NCI-H748 (cell line): ENCODE data around the gene CYP26B1.

Experiments
- DNase-seq: peaks from one replicate; lab custom pipeline; 2025; ENCODE audit not compliant: unreplicated experiment; lab: John Stamatoyannopoulos, UW

Gene CYP26B1, protein sequence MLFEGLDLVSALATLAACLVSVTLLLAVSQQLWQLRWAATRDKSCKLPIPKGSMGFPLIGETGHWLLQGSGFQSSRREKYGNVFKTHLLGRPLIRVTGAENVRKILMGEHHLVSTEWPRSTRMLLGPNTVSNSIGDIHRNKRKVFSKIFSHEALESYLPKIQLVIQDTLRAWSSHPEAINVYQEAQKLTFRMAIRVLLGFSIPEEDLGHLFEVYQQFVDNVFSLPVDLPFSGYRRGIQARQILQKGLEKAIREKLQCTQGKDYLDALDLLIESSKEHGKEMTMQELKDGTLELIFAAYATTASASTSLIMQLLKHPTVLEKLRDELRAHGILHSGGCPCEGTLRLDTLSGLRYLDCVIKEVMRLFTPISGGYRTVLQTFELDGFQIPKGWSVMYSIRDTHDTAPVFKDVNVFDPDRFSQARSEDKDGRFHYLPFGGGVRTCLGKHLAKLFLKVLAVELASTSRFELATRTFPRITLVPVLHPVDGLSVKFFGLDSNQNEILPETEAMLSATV

DNA sequence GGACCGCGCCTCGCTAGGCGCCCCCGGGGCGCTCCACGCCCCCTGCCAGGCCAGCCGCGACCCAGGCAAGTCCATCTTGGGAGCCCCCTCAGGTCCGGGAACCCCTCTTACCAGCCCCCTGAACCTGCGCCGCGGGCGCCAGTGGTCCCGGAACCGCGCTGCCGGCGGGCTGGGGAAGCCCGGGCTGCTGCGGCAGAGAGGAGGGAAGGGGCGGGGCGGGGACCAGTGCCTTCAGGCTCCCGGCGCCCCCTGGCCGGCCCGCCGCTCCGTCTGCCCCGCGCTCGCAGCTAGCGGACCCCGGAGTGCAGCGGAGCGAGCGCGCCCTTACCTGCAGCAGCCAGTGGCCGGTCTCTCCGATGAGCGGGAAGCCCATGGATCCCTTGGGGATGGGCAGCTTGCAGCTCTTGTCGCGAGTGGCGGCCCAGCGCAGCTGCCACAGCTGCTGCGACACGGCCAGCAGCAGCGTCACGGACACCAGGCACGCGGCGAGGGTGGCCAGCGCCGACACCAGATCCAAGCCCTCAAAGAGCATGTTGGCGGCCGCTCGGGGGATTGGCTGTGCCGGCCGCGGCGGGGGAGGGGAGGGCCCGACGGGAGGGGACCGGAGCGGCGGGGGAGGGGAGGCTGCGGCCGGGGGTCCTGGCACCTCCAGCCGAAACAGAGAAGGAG is at the start of gene CYP26B1:
Gene CYP26B1 (minus strand): TSS at position 560 of the 669 bp plus-strand sequence. CDS start 28 bp downstream, at position 532.
- DNase-seq: peak; percentile 55

DNA sequence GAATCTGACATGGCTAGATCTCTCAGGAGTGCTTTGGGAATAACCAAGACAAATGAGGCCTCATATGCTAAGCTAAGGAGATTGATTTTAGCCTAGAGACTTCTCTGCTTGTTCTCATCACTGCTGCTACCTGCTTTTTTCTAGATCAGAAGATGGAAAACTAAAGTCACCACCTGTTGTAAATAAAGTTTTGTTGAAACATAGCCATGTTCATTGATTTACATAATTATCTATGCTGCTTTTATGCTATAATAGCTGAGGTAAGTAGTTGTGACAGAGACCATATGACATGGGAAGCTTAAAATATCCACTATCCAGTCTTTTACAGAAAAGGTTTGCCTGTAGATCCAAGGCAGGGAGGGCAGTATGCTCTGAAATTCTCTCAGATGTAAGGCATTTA is 46.1 kb upstream of the CYP26B1 start:
- DNase-seq: no peak

DNA sequence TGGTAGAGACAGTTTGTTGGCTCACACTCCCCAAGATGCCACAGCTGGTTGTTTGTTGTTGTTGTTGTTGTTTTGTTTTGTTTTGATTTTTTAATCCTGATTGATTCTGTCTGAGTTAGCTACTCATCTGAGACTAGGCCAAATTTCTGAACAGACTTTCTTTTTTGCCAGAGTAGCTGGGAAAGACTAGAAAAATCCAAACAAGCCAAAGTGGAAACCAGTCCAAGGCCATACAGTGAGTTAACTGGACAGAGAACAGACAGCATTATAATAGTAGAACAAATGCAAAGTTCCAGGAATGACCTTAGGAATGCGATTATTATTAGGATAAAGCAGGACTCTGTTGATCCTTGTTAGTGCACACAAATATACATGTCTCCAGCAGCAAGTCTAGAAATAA is 43.8 kb upstream of the CYP26B1 start:
- DNase-seq: no peak

DNA sequence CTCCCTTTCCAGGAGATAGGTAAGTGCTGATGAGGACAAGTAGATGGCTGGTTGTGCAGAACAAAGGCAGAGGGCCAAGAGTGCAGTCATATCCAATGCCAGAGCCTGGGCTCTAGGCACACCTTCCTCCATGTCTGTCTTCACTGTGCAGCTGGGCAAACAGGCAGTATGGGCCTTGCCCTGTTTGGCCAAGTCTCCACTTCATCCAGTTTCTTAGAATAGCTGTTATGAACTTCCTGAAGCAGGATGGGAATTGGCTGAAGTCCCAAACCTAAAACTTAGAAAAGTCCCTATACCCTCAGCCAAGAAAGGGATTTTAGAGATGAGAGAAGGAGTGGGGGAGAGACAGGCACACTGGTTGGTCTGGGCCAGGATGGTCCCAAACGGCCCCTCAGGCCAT is 37.5 kb upstream of the CYP26B1 start:
- no peak for DNase-seq

DNA sequence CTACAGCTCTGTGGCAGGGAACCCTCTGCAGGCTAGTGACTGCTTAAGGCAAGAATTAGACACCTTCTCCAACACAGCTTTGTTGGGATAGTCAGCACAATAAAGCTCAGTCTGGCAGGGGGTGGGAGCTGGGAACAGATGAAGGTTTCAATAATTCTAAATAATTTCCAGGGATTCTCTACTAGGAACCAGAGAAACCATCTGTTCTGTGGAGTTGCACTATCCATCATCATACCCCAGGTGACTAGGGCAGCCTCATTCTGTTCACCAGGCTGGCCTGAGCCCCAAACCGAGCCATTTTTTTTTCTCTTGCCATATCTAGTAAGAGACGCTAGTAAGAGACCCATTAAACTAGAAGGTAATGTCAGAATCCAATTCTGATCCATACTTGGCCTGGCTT is 35.8 kb upstream of the CYP26B1 start:
- no peak for DNase-seq

DNA sequence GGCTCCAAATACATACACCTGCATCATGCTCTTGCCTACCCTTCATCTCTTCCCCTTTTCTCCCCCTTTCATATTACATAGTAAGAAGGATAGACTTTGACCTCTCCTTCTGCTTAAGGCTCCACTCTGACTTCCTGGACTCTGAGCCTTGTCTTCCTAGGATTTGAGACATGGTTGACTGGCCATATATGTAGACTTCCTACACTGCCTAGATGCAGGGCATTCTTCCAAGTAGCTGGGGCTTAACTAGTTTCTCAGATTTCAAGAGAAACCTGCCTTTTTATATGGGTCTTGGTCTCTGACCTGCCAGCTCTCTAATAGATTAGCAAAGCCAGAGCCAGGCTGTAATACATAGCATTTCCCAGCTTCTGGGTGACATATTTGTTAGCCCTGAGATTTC is 35.4 kb upstream of the CYP26B1 start:
- DNase-seq: no peak

DNA sequence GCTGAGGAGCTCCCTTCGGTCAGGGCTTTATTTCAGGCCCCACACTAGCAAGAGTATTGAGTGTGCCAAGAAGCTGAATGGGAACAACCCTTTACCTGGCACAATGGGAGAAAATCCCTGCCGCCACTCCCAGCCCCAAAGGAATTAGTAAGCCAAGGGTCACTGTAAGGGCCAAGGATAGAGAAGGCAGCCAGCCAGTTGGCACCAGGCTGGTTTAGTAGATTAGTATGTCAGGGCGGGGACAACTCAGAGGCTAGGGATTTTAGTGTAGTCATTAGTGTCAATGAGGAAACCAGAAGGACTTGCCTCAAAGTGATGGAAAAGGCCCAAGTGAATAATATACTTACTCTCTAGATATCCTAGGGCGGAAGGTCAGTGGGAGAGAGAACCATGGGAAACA is 34.9 kb upstream of the CYP26B1 start:
- no peak for DNase-seq

DNA sequence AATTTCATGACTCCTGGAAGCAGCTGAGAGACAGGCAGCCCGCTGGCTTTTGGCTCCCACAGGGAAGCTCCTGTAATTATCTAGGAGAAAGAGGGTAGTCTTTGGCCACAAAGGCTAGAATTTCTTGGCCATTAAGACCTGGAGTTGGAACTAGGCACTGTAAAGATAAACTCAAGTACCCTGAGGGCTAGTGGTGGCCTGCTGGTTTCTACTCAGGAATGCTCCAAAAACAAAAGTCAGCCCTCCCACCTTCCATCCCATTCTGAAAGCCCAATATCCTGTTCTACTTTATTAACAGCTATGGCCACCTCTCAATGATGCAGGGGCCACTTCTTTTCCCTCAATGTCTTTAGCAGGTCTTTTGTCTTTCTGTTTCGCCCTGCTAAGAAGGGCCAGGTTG is 34.0 kb upstream of the CYP26B1 start:
- DNase-seq: no peak

DNA sequence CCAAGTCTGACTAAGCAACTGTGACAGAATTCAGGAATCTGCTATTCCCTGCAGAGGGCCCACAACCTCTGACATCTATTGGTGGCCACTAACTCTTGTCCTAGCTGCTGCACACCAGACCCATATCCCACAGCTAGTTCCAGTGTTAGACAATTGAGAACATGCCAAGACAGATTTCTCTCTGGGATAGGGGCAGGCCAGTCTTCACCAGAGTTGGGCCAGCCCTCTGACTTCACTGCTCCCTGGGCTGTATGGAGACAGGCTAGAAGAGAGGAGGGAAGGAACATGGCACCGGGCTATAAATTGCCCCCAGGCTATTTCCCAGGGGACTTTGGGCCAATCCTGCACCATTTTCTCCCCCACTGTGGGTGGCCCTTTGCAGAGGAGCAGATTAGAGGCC is 32.7 kb upstream of the CYP26B1 start:
- DNase-seq: no peak

DNA sequence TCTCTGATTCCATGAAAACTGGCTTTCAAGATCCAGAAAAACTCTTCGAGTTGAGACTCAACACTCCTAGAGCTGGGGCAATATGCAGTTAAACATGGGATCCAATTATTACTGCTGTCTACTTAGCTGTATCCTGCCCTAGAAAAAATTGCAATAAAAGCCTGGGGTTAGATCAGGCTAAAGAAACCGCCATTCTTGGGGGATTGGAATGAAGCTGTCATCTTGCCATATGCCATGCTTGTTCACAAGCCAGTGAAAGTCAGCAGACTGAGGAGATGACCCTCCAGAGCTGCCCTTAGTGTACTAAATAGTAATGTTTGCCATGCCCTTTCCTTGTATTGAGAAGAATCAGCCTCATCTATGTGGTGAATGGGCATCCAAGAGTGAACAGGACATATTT is 30.9 kb upstream of the CYP26B1 start:
- no peak for DNase-seq

DNA sequence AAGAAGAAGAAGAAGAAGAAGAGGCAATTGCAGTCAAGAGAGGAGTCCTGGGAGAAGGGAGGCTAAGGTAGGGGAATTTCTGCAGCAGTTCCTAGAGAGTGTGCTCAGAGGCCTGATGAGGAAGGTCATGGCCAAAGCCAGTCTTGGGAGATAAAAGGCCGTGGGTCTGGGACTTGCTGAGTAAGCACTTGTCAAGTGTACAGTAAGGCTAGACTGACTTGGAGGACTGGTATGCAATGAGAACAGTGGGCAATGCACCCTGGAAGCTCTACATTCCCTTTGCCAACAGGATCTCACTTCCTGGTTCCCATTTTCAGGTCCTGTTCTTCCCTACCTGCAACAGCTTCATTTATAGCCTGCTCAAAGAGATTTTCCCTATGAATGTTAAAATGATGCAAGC is 28.6 kb upstream of the CYP26B1 start:
- no peak for DNase-seq

DNA sequence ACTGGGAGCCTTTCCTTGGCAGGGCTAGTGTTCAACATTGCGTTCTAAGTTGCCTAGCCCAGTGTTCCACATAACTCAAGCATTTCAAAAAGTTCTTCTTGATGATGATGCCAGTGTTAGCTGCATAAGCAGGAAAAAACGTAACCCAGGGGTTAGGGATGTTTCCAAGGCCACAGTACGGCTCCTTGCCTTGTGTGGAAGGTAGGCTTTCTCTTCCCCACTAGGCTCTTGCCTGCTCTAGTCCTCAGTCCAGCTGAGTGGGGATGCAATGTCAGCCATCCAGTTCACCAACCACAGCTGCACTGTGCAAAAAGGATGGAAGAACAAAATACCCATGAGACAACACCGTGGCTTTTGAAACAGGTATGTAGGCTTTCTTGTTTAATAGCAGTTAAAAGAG is 28.0 kb upstream of the CYP26B1 start:
- DNase-seq: no peak

DNA sequence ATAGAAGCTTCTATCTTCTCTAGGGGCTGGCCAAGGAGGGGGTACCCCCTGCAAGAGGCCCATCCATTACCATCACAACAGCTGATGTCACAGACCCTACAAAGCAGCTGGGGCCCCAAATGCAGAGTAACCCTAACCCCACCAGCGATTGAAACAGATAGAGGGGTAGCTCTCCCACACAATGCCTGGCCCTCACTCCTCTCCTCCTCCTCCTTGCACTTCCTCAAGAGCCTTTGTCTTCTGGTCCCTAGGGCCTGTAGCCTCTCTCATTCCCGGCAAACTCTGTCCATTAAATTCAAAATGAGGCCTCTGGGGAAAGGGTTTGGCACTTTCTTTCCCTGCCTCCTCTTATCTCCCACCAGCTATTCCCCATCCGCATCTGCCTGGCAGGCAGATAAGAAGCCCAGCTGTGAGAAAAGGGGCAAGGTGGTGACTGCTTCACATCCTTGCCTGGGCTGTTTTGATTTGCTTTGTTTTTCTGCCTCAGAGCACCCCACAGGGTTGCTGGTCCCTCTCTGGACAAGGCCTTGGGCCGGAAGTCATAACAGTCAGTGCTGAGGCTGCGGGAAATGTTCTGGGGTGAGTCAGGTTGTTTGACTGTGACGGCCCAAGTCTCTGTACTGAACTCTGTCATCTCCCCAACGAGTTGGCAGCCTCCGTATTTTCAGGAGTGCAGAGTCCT is 26.1 kb upstream of the CYP26B1 start:
- no peak for DNase-seq

DNA sequence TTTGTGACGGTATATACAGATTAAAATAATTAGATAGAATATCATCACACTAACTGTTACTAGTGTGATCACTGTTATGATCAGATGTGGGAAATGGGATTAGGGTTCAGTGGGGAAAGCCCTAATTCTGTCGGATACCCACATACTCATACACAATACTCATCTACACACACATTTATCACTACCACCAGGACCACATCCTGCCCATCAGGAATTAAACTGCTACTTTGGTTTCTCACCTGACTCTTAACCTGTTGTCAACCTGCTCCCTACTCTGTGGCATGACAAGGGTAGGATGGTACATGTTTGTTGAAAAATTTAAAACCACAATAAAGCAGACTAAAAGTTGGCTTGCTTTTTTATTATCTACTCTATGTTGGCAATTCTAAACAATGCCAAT is 24.8 kb upstream of the CYP26B1 start:
- DNase-seq: no peak

DNA sequence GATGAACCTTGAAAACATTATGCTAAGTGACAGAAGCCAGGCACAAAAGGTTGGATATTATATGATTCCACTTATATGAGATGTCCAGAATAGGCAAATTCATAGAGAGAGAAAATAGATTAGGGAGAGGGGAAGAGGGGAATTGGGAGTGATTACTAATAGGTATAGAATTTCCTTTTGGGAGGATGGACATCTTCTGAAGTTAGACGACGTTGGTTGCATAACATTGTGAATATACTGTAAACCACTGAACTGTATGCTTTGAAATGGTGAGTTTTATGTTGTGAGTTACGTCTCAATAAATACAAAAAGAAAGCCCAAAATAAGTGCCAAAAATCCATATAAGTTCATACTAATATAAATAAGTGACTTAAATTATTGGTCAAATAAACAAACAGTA is 18.6 kb upstream of the CYP26B1 start:
- DNase-seq: no peak

DNA sequence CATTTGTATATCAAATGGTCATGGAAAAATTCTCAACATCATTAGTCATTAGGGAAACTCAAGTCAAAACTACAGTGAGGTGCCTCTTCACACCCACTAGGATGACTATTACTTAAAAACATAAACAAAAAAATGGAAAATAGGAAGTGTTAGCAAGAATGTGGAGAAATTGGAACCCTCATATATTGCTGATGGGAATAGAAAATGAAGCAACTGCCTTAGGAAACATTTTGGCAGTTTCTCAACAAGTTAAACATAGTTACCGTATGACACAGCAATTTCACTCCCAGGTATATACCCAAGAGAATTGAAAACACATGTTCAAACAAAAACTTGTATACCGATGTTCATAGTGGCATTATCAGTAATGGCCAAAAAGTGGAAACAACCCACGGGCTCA is 18.1 kb upstream of the CYP26B1 start:
- no peak for DNase-seq

DNA sequence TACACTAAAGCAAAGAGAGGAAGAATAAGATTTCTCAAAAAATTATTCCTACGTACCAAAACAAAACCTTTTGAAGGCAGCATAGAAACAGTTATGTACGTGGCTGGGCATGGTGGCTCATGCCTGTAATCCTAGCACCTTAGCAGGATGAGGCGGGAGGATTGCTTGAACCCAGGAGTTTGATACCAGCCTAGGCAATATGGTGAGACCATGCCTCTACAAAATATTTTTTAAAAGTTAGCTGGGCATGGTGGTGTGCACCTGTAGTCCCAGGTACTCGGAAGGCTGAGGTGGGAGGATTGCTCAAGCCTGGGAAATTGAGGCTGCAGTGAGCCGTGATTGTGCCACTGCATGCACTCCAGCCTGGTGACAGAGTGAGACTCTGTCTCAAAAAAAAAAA is 14.9 kb upstream of the CYP26B1 start:
- no peak for DNase-seq

DNA sequence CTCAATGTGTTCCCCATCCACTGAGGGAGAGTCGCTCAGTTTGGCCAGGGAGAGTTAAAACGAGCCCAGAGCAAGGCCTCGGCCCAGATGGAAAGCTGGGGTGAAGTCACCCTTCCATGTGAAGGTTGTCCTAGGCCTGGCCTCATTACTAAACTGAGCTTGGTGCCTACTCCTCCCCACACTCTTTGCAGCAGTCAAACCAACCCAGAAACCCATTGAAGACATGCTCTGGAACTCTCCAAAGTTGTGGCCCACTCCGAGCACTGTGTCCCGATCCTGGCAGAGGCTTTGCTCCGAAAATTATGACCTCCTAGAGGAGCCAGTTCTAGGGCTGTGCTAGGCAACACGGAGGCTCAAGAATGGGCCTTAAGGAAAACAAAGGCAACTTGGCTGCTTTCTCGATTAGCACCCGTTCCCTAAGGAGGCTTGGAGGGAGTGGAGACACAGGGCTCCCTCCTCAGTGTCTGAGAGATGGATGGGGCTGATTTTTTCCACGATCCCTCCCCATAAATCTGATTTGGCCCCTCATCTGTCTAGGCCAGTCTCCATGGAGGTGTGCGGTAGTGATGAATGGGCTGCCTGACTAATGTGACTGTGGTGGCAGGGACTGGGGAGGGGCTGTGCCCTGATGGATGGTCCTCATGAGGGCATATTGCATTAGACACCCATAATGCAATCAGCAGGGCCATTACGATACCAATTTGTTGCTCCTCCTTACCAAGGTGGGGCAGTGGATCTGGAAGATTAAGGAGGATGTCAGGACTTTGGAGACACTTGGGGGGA is 11.7 kb upstream of the CYP26B1 start:
- no peak for DNase-seq

DNA sequence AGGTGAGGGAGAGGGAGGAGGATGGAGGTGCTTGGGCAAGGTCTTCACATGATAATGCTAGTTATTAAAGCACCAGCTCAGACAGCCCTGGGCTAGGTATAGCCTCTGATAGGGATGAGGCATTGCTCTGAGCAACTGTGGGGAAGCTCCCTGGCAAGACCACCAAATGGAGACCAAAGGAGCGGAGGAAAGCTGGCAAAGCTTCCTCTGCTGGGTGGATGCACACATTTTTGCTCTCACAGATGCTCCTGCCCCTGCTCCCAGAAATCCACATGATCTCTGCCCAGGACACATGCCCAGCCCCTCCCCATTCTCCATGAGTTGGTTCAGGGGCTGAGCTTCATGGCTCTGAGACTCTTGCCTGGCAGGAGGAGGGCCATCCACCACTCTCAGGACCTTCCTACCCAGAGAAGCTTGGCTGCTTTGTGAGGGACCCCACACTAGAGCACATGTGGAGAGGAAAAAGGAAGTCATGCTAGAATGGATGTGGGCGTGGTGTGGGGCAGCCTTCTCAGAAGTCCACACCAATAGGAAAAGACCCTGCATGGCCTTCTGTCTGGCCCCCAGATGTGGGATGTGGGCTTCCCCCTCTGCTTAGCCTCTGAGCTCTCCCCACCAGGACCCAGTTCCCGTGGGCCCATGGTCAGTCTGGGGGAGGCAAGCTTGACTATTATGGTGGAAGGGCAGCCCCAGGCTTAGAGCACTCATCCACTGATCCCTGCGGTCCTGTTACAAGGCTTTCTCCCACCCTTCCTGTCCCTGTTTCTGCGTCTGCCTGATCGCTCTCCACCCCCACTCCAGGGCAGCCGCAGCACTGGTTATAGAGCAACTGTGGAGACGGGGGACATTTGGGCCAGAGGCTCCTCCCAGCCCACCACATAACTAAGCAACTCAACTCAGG is 10.5 kb upstream of the CYP26B1 start:
- DNase-seq: no peak

DNA sequence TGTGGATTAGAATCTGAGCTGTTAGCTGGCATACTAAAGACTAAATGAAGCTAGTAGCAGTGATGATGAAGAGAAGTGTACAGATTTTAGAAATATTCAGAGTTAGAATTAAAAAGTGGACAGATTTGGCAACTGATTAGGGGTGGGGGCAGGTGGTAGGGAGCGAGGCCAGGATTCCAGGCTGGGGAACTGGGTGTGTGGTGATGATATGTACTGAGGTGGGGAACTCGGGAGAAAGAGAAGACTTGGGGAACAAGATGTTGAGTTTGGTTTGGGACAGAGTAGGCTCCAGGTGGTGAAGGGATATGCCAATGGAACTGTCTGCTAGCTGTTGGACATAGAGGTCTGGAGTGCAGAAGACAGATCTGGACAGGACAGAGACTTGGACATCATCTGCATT is 9.2 kb upstream of the CYP26B1 start:
- DNase-seq: no peak
